Retina (tissue), 1 donor: Measurements from ENCODE around the gene PTPRG.

Experiments used
- DNase-seq: peaks from one replicate; pipeline ENCODE4 v3.0.0-alpha.2; 2016

PTPRG gene

GRCh38 chr3:61875046-61875844 is 313.9 kb downstream of the PTPRG start:
- DNase-seq = no peak

DNA sequence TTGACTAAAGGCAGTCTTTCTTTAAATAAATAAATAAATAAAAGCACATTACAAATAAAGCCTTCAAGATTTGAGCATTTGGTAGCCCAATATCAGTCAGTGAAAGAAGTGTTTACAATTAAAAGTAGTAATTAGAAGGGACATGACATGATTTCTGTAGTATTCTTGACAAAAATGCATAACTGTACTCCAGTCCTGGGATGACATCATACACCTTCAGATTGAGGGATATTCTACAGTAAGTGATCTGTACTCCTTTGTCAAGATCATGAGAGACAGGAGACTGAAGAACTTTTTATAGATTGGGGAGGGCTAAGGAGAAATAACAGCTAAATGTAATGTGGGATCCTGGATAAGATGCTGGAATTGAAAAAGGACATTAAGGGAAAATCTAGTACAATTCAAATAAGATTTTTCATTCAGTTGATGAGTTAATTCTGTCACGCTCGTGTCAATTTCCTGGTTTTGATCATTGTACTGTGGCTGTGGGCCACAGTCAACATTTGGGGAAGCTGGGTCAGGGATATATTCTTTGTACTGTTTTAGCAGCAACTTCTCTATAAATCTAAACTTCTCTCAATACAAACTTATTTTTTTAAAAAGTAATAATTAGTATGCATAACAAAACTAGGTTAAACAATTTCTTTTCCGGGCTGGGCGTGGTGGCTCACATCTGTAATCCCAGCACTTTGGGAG is 314.8 kb downstream of the PTPRG start:
- no peak for DNase-seq

- DNase-seq = no peak
Measured at GRCh38 chr3:61876797-61877196, 315.4 kb downstream of the PTPRG start.

DNA sequence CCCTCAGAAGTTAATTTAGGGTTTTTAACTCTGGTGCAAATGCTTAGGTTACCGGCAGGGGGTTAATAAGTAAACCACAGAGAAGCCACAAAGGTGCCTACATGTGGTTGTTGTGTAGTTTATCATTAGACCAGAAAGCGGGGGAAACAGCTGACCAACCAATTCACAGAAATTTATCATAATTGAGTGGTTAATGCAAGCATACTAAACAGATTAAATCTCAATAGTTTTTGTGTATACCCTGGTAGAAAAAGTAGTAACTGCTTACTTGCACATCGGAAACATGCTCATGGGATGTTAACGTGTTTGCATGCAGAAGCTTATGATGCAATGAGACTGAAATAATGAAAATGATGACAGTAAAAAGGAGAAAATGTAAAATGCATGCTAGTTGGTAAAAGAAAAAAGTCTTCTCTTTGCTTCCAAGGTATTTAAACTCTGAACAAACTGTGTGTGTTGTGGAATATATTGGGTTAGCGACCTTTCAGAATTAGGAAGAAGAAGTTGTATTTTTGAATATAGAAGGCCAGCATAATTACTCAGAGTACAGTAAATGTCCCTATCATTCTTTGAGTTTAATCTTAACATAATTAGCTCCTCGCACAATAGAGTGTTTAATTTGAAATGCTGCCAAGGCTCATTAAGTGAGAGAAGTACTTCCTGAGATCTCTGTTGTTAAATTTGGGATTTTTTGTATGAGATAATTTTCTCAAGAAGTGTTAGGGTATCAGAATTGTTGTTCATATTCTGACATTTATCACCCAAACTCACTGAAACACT is 316.2 kb downstream of the PTPRG start:
- no peak for DNase-seq

DNA sequence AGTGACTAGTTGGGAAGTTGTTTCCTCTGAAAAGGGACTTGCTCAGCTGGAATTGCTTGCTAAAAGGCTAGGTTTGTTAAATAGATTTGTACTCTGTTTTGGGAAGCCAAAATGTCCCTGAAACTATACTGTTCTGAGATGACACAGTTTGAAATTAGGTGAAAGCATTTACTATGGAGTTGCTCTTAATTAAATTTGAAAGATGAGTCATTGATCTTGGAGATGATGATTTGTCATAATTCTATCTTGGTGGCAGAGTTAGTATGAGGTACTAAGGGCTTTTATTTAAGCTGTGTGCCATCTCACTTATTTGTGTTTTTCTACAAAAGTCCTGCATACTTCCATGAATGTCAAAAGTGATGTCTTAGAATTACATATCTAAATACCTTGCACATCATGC is 320.9 kb downstream of the PTPRG start:
- no peak for DNase-seq

DNA sequence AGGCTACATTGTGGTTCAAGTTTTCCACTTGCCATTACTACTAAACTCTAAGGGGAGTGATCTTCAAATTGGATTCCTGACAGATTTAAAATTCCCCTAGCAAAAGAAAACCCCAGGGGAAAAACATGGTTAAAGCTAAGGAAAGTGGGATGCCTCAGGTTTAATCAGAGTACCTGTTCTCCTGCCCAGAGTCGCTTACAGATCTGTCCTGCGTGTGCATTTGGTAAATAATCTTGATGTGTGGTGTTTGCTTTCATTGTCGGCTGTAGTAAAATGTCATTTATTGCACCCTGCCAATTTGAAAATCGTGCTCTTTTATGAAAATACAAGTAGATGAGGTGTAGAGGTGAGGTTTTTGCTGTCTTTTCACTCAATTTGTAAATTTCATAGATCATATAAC is 323.4 kb downstream of the PTPRG start:
- no peak for DNase-seq

DNA sequence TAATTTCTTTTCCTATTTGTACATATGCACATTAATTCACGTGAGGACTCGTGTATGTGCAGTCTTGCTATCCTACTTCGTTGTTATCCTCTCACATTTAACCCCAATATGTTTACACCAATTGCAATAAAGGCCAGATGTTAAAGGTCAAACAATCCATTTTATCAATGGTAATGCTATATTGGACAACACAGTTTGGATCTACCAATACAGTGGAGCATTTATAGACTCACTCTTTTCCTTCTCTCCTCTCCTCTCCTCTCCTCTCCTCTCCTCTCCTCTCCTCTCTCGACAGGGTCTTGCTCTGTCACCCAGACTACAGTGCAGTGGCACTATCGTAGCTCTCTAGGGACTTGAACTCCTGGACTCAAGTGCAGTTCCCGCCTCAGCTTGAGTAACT is 324.0 kb downstream of the PTPRG start:
- DNase-seq = no peak

GRCh38 chr3:61887206-61887605 is 325.8 kb downstream of the PTPRG start:
- no peak for DNase-seq

- DNase-seq = no peak
Measured at GRCh38 chr3:61889259-61889658, 327.9 kb downstream of the PTPRG start.

DNA sequence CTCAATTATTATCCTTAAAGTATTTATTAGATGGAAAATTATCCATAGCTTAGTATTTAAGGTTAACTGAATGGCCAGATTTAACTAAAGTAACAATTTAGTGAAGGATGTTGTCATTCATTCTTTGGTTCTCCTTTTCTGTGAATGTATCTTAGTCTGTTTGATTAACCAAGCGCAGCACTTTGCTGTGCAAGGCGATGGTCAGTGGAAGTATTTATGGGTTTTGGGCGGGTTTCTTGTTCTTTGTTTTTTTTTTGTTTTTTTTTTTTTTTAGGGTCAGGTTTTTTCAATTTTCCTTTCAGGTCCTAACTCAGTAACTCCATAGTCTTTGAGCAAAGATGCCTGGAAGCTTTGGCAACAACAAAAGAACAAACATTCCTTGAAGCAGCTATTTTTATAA is 328.8 kb downstream of the PTPRG start:
- DNase-seq = no peak

GRCh38 chr3:61890586-61890985 is 329.2 kb downstream of the PTPRG start:
- DNase-seq = no peak

DNA sequence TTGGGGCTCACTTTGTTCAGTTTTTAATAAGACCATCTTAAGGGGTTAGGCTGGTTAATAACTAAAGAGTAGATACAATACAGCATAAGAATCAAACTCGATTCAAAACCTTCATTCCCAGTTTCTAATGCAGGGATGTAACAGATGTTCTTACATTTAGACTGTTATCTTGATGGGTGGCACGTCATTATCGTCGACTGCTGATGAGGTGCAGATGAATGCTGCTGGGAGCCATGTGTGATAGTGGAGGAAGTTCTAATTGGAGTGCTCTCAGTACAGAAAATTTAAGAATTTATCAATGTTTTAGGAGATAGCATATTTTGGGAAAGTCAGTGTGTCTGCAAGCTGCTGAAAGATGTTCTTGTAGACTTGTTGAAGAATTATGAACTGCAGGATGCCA is 331.5 kb downstream of the PTPRG start:
- no peak for DNase-seq

- DNase-seq = no peak
Measured at GRCh38 chr3:61893840-61894566, 332.6 kb downstream of the PTPRG start.

DNA sequence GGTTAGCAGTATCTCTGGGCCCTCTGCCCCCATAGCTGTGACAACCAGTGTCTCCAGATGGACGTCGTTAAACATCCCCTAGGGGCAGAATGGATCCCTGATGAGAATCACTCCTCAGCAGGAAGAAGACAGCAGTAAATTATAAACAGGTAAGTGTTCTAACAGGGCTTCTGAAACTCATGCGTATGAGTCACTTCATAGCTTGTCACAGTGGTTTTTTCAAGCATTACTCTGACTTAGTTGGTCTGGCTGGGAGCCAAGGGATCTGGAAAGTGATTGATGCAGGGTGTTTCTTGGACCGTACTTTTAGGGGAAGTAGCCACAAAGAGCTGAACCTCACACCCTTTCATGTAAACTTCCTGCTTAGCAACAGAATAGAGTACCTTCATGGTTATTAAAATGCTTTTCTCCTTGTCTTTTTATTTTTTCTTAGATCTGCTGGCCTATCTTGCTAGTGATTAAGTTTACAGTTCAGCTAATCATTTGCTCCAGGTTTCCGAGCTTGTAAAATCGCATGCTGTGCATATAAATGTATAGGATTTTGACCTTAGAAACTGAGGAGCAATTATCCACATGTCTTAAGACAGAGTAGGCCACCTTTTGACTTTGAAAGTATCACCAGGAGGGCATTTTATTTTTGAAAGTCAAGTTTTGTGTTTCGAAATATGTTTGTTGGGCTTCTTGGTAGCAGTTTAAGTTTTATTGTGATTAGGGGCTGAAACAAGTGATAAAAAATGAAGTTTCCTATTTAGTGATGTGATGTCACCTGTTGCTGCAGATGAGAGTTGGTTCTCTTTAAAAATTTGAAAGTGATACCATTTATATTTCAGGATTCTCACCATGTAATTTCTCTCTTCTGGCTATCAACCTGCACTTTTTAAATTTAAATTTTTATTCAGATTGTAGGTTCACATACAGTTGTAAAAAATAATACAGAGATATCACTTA is 333.9 kb downstream of the PTPRG start:
- DNase-seq = no peak

DNA sequence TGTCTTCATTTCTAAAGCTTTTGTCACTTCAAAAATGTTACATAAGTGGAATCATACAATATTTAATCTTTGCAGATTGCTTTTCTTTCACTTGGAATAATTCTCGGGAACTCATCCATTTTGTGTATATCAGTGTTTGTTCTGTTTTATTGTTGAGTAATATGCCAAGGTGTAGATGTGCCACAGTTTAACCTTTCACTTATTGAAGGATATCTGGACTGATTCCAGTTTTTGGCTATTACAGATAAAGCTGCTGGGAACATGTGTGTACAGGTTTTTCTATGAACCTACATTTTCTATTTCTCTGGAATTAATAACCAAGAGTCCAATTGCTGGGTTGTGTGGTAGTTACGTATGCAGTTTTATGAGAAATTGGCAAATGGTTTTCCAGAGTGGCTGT is 334.9 kb downstream of the PTPRG start:
- DNase-seq = no peak

DNA sequence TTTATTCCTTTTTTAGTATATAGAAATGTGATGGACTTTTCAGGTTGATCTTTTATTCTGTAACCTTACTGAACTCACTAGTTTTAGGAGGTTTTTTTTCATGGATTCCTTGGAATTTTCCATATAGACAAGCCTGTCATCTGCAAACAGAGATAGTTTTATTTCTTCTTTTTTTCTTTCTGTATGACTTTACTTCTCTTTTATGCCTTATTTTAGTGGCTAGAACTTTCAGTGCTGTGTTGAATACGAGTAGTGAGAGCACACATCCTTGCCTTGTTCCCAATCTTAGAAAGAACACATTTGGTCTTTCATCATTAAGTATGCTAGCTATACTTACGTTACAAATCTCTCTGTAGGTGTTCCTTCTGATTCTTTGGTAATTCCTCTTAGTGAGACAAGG is 336.5 kb downstream of the PTPRG start:
- DNase-seq = no peak

DNA sequence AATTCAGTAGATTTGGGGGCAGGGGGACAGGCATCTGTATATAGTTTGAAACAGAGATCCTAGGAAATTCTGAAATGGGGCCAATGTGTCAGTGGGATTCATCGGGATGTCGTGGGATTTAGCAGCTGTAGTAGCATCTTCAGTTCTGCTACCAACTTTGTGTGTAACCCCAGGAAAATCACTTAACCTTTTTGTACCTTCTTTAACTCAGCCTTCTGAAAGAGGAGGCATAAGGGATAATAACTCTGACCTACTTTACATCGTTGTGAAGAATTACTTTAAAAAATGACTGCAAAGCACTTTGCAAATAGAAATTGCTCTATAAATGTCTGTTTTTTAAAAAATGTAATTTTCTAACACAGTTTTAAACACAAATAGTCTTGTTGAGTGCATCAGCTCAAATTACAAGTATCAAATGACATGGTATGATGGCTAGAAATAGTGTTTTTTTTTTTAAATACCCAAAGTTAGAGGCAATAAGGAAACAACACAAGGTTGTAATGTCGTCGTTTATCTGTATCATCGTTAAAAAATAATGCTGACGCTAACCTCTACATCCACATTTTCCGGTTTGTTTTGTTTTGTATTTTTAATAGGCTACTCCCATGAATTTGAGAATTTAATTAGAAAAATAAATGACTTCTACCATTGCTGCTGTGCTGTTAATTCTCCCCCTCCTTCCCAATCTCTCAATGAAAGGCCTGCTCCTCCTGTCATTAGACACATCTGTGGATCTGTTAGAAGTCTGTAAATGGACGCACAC is 338.5 kb downstream of the PTPRG start:
- DNase-seq = no peak

GRCh38 chr3:61901496-61901895 is 340.1 kb downstream of the PTPRG start:
- no peak for DNase-seq

- DNase-seq = no peak
Measured at GRCh38 chr3:61901986-61902385, 340.6 kb downstream of the PTPRG start.

DNA sequence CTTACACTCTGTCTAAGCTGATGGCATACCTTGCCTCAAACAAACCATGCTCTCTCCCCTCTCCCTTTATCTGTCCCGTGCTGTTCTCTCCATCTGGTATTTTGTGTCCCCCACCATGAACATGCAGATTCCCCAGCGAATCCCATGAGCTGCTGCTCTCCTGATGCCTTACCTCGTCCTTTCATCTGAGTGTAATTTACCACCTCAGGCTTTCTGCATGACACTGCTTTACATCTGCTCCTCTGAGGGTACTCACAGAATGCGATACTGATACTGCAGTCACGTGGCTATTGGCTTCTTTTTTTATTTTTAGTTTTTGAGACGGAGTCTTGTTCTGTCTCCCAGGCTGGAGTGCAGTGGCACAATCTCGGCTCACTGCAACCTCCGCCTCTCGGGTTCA is 341.7 kb downstream of the PTPRG start:
- no peak for DNase-seq
